Central memory CD4-positive, alpha-beta T cell (primary cell): Measurements from ENCODE around the gene CCN5.

Experiments
- DNase-seq: peaks from one replicate; pipeline ENCODE4 v3.0.0; 2022

Gene CCN5

DNA sequence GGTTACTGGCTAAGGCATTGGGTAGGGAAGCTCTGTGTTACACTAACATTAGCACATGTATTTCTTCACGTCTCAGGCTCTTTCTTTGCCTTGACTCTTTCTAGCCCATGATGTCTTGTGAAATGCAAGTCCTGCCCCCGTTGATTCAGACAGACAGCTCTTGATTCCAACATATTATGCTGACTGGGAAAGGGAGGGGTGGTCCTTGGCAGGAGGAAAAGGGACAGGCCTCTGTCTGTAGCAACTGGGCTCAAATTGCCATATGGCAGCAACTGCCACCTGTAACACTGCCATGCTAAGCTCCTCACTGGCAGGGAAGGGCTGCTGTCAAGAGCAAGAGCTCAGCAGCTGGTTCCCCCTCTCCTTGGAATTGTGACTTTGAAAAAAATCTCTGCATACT is 24.8 kb downstream of the CCN5 start:
- no peak for DNase-seq

DNA sequence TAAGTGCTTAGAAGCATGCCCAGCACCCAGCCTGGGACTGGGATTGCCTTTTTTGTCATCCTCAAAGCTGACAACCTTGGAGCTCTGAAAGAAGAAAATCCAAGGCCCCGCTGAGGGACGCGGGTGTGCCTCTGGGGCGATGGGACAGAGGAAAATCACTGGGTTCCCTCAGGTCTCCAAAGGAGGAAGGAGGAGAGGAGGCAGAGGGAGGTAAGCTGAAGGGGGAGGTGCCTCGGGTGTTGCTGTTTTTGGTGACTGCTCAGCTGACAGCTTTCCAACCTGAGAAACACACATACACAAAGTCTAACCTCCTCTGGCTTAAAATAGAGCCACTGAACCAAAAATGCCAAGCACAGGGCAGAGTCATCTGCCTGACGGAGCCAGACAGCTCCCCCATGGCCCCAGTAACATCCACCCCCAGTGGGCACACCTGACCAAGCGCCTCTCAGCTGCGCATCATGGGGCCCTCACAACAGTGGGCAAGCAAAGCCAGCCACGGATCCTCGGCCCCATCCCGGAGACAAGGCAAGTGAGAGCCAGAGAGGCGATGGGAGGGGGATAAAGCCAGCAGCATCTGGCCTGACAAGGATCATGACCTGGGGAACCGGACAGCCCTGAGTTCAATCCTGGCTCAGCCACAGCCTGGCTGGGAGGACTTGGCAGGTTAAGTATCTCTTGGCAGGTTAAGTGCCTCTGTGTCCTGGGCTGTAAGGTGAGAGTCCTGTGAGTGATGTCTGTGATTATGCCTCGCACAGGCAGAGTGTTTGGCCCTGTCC is 27.3 kb downstream of the CCN5 start:
- DNase-seq, result no peak

DNA sequence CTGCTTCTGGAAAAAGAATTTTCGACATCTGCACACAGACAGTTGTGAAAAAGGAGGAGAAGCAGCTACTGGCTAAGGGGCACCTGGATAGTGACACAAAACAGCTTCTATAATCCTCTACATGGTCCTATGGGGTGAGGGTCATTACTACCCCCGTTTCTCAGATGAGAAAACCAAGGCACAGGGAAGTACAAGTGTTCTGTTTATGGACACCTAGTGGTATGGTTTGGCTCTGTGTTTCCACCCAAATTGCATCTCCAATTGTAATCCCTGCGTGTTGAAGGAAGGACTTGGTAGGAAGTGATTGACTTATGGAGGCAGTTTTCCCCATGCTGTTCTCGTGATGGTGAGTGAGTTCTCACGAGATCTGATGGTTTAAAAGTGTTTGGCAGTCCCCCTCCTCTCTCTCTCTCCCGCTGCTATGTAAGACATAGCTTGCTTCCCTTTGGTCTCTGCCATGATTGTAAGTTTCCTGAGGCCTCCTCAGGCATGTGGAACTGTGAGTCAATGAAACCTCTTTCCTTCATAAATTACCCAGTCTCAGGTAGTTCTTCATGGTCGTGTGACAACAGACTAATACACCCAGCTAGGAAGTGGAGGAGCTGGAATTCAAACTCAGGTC is 28.0 kb downstream of the CCN5 start:
- DNase-seq, result no peak

DNA sequence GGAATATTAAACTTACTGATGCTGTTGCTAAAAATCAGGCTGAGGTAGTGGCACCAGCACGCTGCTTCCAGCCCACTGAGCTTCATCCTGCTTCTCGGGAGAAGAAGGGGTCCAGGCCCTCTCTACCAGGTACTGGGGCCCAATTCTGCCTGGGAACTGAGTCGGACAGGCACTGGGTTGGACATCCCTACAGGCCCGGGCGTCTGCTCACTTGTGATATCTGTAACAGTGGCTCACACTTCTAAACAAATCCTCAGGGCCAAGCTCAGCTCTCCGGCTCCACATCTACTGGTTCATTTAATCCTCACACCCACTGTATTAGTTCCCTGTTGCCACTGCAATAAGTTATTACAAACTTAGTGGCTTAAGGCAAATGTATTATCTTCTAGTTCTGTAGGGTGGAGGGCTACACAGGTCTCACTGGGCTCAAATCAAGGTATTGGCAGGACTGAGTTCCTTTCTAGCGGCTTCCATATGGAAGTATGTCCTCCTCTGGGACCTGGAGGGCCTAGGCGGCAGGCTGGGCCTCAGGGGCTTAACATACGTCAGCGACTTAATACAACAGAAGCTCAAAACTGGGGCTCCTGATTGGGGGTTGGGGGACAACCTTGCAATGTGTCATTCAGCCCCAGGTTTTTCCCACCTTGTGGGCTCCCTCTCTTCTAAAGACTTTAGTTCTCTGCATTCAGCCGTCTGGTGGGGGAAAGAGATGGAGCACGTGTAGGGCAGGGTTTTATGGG is 28.9 kb downstream of the CCN5 start:
- DNase-seq, result no peak

DNA sequence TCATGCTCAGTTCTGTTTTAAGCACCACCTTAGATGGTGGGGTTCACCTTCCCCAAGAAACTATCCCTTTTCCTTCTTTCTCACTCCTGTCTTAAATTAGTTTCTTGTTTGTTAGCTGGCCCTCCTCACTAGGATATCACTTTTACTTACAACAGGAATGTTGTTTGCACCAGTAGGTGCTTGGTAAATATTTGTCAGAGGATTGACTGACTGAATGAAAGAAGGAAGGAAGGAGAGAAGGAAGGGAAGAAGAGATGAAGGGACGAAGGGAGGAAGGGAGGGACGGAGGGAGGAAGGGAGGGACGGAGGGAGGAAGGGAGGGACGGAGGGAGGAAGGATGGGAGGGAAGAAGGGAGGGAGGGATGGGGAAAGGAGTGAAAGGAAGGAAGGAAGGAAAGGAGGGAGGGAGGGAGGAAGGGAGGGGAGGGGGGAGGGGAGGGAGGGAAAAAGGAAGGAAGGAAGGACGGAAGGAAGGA is 30.0 kb downstream of the CCN5 start:
- no peak for DNase-seq

DNA sequence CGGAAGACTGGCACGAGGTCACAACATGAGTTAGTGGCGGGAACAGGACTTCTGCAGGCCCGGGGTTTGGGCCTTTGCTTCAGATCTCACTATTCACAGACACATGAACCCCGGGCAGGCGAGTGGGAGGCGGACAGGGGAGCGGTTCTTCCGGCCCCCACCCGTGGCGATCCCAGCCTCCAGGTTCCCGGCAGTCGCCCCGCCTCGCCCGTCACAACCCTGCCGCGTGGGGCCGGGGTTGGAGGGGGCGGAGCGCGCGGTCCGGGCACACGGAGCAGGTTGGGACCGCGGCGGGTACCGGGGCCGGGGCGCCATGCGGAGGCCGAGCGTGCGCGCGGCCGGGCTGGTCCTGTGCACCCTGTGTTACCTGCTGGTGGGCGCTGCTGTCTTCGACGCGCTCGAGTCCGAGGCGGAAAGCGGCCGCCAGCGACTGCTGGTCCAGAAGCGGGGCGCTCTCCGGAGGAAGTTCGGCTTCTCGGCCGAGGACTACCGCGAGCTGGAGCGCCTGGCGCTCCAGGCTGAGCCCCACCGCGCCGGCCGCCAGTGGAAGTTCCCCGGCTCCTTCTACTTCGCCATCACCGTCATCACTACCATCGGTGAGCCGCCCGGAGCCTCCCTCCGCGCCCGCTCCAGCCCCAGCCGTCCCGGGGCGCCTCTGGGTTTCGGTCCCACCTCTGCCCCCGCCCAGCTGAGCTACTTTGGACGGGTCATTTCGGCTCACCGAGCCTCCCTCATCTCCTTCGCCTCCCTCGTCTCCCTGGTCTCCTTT is 30.6 kb downstream of the CCN5 start, which contains the start of gene KCNK15:
Gene KCNK15 (plus strand): TSS at position 268 of the 769 bp plus-strand sequence. CDS start 46 bp downstream, at position 314.
- DNase-seq, result peak; percentile 20

DNA sequence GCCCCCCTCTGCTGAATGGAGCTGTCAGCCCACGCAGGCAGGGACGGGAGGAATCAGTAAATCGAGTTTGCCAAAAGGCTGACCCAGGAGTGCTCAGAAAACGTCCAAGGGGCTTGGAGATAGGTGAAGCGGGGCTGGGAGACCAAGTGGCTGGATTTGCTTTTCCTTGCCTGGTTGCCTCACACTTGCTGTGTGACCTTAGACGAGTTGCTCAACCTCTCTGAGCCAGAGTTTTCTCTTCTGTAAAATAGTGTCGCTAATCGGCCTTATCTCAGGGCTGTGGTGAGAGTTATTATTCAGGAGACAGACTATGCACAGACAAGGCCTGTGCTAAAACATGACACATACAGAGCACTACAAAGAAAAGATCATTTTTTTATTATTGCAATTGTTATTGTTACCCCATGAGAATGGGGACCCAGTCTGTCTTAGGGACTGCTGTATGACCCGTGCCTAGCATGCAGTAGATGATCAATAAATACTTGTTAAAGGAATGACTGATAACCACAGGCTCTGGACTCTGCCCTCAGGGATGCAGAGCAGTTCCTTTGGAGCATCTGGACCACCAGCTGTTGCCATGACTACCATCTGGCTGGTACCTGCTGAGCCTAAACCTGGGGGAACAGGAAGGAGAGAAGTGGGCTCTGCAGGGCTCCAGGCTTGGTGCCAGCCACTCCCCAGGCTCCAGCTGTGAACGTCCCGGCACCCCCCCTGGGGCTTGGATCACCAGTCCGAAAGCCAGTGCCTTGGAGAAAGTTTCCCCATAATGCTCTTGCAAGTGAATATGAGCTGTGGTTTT is 31.4 kb downstream of the CCN5 start:
- DNase-seq, result no peak

DNA sequence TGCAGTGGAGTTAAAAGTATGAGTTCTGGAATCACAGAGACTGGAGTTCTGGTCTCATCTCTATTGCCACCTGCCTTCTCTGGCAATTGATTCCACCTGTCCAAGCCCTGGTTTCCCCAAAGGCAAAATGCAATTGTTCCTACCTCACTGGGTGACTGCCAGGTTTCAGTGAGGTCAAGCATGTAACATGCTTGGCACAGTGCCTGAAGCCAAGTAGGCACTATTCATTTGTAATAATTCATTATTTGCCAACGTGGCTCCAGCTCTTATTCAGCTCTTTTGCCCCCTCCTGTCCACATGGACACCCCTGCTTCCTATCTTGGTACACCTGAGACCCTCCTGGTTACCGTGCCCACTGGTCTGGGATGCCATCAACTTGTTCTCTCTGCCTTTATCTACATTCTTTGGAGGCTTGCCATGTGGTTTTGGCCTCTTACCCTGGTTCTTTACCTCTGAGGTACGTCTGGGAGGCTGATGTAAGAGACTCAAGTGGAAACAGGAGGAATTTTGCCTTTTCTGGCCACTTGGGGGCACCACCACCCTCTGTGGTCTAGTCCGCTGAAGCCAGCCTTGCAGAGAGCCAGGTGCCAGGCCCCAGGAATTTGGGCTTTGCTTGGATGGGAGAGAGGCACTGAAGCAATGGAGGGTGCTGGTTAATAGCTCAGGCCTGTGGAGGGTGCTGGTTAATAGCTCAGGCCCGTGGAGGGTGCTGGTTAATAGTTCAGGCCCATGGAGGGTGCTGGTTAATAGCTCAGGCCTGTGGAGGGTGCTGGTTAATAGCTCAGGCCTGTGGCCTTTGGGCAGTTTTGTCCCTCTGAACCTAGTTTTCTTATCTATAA is 32.2 kb downstream of the CCN5 start:
- DNase-seq, result peak; percentile 25

DNA sequence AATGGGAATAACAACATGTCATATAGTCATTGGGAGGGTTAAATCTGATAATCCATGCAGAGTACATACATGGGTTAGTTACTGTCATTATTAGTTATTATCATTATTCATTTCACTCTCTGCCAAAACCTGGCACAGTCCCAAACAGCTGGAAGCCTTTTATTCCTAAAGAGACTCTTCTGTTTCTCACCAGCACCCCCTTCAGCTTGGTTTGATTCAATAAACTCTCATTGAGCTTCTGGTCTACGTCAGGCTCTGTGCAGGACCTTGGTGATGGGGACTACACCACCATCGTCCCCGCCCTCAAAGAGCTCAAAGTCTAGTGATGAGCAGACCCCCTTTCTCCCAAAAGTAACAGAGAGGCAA is 32.8 kb downstream of the CCN5 start:
- DNase-seq, result no peak

DNA sequence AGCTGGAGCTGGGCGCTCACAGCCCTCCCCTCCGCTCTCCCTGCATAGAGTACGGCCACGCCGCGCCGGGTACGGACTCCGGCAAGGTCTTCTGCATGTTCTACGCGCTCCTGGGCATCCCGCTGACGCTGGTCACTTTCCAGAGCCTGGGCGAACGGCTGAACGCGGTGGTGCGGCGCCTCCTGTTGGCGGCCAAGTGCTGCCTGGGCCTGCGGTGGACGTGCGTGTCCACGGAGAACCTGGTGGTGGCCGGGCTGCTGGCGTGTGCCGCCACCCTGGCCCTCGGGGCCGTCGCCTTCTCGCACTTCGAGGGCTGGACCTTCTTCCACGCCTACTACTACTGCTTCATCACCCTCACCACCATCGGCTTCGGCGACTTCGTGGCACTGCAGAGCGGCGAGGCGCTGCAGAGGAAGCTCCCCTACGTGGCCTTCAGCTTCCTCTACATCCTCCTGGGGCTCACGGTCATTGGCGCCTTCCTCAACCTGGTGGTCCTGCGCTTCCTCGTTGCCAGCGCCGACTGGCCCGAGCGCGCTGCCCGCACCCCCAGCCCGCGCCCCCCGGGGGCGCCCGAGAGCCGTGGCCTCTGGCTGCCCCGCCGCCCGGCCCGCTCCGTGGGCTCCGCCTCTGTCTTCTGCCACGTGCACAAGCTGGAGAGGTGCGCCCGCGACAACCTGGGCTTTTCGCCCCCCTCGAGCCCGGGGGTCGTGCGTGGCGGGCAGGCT is 35.1 kb downstream of the CCN5 start:
- DNase-seq, result no peak

DNA sequence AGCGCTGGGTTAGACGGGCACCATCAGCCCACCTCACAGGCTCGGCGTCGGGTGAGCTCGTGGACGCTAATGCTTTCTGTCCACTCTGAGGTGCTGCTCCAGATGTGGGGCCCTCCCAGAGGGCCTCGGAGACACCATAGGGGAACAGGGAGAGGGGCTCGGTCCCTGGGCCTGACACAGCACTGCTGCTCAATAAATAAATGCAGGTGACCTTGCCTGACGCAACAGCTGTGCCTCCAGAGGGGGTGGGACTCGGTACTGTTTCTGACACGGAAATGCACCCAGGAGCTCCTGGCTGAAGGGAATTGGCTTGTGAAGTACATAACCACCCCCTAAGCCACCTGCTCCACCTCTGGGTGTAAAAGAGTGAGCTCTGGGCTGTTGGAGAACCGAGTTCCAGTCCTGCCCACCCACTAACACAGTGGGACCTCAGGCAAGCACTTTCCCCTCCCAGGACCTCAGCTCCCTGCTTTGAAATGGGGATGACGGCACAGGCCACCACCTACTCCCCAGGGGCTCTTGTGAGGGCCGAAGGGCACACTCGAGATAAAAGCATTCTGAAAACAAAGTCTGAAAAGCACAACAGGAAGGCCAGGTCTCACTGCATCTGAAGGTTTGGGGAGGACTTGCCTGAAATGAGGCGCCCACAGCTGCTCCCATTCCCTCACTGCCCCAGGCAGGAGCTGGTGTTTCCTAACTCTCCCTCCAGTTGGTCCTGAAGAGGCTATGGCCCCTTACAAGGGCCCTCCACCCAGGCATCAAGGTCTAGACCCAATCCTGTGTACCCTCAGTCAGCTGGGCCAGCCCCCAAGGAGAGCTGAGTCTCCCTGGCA is 37.1 kb downstream of the CCN5 start:
- no peak for DNase-seq

DNA sequence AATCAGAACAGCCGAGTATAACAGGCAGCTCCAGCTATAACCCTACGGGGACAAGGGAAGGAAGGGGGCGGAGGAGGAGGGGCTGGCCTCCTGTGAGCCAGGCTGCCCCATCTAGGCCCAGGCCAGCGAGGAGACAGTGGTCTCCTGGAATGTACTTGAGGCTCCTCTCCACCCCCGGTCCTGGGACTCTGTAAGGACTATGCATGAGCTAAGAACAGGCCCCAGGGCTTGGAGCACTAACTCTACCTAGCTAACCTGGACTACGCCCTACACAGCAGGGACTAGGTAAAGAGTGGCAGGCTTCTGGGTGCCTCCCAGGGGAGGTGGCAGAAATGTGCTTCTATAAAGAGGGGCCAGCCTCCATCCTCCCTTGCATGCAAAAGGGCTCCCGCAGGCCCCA is 39.4 kb downstream of the CCN5 start:
- DNase-seq, result no peak

DNA sequence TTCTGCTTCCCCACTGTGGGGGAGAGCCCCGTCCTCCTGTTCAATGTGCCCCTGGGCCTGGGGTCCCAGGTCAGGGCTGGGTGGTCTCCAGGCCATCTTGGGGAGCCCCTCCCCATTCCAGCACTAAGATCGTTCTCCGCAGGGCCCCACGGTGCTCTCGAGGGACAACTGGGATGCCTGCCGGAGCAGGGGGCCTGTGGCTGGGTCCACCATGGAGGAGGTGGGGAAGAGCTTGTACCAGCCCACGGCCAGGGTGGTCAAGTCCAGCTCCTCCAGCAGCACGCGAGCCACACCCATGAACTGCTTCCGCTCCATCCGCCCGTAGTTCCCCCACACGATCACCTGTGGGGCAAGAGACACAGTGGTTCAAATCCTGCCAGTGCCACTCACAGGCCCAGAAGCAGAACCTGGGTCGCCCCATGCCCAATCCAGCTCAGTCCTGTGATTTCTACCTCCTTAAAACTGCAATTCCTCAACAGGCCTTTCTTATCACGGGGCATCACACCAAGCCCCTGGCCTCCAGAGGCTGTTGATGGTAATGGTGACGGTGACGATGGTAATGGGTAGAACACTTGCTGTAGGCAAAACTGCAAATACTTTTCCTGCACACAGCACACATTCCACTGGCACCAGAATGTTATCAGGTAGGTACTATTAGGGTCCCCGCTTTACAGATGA is 41.0 kb downstream of the CCN5 start:
- DNase-seq, result no peak

DNA sequence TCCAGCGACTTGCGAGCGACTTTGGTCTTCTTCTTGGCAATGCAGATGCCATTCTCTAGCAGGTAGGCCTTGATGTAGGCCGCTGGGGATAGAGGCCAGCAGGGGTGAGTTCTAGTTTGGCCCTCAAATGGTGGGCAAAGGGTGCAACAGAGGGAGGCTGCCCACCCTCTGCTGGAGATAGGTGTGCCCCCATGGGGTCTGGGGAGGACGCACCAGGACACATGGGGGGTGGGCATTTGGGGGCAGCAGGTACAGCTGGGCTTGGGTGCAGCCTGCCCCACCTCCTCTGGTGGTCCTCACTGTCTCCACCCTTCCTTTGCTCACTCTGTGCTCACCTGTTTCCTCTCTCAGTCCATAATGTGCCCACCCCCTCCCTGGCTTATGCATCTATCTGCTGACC is 41.8 kb downstream of the CCN5 start:
- no peak for DNase-seq

DNA sequence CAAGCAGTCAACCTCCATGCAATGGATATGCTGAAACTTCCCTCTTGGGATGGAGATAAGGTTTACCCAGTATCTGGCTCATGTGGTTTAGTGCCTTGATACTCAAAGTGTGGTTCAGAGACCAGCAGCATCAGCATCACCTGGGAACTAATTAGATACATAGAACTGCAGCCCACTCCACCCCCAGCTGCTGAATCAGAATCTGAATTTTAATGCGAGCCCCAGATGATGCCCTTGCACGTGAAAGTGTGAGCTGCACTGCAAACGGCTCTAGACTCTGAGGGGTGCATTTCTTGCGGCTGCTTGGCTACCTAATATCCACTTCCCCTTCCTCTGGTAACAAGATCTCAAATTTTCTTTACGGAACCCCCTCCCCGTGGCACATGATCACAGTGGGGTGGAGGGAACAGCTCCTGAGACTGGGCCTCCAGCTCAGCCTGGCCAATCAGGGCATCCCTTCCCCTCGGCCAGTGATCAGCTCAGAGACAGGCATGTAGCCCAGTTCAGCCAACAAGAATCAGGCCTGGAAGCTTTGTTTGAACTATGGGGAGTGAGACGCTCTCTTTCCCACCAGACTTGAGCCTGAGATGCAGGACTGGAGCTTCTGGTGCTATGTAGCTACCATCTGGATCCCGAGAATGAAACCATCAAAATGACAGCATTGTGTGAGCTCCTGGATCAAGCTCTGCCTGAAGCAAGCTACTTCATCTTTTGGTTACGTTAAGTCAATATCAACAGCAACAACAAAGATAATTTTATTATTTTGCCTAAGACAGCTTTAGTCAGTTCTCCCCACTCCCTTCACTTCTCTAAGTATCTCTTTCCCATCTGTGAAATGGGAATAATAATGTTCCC is 43.3 kb downstream of the CCN5 start:
- no peak for DNase-seq

DNA sequence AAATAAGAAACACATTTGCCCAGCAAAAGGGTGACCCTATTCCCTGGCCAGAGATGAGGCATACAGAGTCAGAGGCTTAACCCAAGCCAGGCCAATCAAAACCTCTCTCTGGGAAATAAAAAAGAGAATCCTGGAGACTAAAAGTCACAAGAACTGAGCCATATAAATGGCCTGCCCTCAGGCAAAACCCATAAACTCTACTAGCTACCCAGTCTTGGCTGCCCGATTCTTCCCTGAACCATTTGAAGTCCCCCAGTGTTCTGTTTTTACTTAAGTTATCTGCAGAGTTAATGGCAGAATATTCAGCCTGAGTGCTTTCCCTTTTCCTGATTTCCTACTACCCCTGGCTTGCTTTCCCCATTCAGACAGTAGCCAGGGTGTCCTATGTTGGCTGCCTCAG is 44.4 kb downstream of the CCN5 start:
- no peak for DNase-seq

DNA sequence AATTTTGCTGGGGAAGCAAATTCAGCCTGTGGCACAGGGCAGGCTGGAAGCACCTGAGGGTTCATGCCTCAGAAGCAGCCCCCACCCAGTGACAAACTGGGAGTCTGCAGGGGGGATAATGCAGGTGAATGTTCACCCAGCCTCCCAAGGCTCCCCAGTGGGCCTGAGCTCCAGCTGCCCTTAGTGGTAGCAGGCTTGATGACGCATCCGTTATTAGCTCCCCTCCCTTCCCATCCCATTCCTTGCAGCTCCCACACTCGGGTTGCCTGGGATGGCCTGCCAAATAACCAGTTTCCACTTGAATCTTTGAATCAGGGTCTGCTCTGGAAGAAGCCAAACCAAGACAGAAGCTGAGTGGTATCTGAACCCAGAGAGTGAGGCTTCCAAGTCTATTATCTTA is 46.3 kb downstream of the CCN5 start:
- no peak for DNase-seq
